ENCODE measurements around the gene CFLAR. TPM values are rescaled to one million over a fixed set of nuclear protein-coding genes. Genes with fewer than 3 reads are reported as not detected.
"Not testable (repeated sequence)": the region's sequence is repeated elsewhere in the genome, so short reads cannot be mapped to it uniquely, and the experiment has no call there.

The CFLAR gene
- total RNA-seq, 1 donor from 2014 or later = 415 TPM

DNA sequence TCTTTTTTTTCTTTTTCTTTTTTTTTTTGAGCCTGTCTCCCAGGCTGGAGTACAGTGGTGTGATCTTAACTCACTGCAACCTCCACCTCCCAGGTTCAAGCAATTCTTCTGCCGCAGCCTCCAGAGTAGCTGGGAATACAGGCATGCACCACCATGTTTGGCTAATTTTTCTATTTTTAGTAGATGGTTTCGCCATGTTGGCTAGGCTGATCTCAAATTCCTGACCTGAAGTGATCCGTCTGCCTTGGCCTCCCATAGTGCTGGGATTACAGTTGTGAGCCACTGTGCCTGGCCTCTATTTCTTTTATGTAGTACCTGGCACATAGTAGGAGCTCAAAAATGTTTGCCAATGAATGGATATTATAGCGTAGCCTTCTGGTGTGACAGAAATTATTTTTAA, 6.8 kb upstream of the CFLAR start:
- Mint-ChIP-seq H3K27me3 (peaks cover 2% of the 10 kb centered on the region), H3K27ac (no peak overlapping the region), H3K4me3 (no peak overlapping the region), H3K4me1 (peaks cover 4% of the 10 kb centered on the region), H3K9me3 (no peaks in the 10 kb centered on the region), H3K36me3 (ENCODE audit: low read depth) (peaks cover 2% of the 10 kb centered on the region)
- DNase-seq = no peak
- intact Hi-C loops (cut with micrococcal nuclease) = no loop called here

DNA sequence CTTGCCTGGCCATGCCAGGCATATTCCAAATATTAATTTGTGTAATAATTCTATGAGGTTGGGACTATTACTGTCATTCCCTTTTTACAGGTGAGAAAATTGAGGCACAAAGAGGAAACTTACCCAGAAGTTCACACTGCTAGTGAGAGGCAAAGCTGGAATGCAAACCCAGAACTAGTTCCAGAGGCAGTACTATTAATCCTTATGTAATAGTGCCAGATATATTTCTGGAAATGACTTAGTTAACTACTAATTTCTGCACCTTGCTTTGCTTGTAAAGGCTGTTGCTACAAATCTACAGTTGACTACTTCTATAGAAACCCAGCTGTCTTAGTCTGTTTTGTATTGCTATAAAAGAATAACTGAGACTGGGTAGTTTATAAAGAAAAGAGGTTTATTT, 5.3 kb upstream of the CFLAR start:
- DNase-seq = no peak
- intact Hi-C loops (cut with micrococcal nuclease) = no loop called here
- Mint-ChIP-seq H3K27me3 (peaks cover 2% of the 10 kb centered on the region), H3K27ac (no peak overlapping the region), H3K9me3 (peaks cover 3% of the 10 kb centered on the region), H3K36me3 (ENCODE audit: low read depth) (peaks cover 2% of the 10 kb centered on the region), H3K4me1 (peaks cover 17% of the 10 kb centered on the region), H3K4me3 (no peak overlapping the region)

DNA sequence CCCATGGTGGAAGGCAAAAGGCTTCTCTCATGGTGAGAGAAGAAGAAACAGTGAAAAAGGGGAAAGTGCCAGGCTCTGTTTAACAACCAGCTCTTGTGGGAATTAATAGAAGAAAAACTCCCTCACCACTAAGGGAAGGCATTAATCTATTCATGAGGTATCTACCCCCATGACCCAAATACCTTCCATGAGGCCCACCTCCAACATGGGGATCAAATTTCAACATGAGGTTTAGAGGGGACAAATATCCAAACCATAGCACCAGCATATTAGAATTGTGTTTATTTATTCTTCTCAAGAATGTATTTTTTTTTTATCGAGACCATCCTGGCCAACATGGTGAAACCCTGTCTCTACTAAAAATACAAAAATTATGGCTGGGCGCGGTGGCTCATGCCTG, 4.9 kb upstream of the CFLAR start:
- Mint-ChIP-seq H3K36me3 (ENCODE audit: low read depth) (peaks cover 2% of the 10 kb centered on the region), H3K4me1 (peaks cover 20% of the 10 kb centered on the region), H3K27me3 (peaks cover 2% of the 10 kb centered on the region), H3K4me3 (no peak overlapping the region), H3K27ac (no peak overlapping the region), H3K9me3 (peaks cover 3% of the 10 kb centered on the region)
- intact Hi-C loops (cut with micrococcal nuclease) = no loop called here
- DNase-seq = no peak

DNA sequence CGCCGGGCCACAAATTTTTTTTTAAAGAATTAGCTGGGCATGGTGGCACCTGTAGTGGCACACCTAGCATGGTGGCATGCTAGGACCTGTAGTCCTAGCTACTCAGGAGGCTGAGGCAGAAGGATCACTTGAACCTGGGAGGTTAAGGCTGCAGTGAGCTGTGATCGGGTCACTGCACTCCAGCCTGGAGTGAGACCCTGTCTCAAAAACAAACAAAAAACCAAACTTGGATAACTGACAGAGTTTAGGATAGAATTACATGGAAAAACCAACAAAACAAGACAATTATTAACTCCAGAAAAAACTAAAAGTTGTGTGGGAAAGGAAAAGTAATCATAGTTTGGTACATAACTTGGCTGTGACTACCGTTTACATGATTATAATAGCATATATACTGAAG, 1.6 kb upstream of the CFLAR start:
- H3K27me3 Mint-ChIP-seq = no peaks in the 10 kb centered on the region
- H3K27ac Mint-ChIP-seq = peak overlapping the region; percentile 97
- H3K4me3 Mint-ChIP-seq = peak overlapping the region; percentile 96
- H3K36me3 Mint-ChIP-seq (ENCODE audit: low read depth) = peaks cover 8% of the 10 kb centered on the region
- peaks cover 3% of the 10 kb centered on the region for H3K9me3 Mint-ChIP-seq
- H3K4me1 Mint-ChIP-seq = peaks cover 26% of the 10 kb centered on the region
- no peak for DNase-seq
- intact Hi-C loops (cut with micrococcal nuclease) = no loop called here

DNA sequence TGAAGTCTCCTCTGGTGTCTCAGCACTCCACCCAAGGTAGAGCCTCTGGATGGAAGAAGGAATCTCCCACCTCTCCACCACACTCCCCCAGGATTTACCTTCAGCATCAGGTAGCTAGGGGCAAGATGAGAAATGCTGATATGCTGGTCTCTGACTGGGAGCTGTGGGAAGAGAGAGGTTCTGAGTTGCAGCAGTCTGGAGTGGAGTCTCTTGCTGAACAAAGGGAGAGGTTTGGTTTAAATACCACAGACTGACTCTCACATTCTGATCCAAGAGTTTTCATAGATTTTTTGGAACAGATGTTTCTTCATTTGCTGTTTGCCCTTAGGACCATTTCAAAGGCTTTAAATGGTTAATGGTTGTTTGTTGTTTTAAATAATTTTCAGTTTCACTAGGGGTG, 1.1 kb upstream of the CFLAR start:
- Mint-ChIP-seq H3K4me1 (peaks cover 26% of the 10 kb centered on the region), H3K36me3 (ENCODE audit: low read depth) (peaks cover 11% of the 10 kb centered on the region), H3K4me3 (peak overlapping the region; percentile 96), H3K27ac (peak overlapping the region; percentile 97), H3K9me3 (peaks cover 3% of the 10 kb centered on the region), H3K27me3 (no peaks in the 10 kb centered on the region)
- DNase-seq = no peak
- intact Hi-C loops (cut with micrococcal nuclease) = no loop called here

DNA sequence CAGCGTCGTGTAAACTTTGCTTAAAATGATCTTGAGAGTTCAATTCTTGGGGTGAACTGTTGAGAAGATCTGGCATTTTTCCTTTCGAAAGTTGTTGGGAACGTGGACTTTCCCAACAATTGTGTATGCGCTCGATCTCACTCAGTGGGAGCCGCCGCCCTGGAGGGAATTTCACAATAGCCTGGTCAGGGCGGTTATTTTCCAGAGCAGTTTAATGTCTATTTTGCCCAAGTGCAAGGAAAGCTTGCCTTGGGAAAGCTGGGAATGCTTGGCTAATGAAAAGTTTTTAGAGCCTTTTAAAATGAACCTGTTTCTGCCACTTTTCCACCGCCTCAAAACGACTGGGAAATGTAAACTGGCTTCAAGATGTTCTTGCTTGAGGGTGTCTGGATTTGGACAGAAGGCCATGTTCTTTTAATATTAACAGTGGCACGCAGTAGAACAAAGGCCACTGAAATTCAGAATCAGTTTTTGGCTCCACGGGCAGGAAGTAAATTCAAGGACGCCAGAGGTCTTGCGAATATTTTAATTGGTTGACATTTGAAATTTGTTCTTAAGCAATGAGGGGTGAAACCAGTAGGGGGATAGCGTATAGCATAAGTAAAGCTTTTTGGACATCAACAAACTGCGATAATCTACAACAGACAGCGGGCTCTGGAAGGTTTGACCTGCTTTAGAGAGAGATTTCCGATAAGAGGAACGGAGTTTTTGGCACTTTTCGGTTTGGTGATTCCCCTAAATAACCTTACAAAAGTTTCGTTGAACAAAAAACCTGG, 1.2 kb downstream of the CFLAR start:
- H3K27ac Mint-ChIP-seq = peak overlapping the region; percentile 97
- intact Hi-C loops (cut with micrococcal nuclease) = loop anchor here (1.0 to 2.0 kb wide), 7 partner anchors 12 to 303 kb away; partner anchors contain the start of genes CLK1, HYCC2, NIF3L1 and ORC2
- H3K4me1 Mint-ChIP-seq = peaks cover 38% of the 10 kb centered on the region
- no peaks in the 10 kb centered on the region for H3K27me3 Mint-ChIP-seq
- H3K36me3 Mint-ChIP-seq (ENCODE audit: low read depth) = peaks cover 31% of the 10 kb centered on the region
- H3K4me3 Mint-ChIP-seq = peak overlapping the region; percentile 96
- DNase-seq = peak; percentile 86
- H3K9me3 Mint-ChIP-seq = peaks cover 3% of the 10 kb centered on the region

DNA sequence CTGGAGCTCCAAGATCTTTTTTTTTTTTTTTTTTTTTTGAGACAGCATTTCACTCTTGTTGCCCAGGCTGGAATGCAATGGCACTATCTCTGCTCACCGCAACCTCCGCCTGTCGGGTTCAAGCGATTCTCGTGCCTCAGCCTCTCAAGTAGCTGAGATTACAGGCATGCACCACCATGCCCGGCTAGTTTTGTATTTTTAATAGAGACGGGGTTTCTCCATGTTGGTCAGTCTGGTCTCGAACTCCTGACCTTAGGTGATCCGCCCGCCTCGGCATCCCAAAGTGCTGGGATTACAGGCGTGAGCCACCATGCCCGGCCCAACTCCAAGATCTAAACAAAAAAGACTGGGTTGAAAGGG, 1.8 kb downstream of the CFLAR start:
- H3K27ac Mint-ChIP-seq = peak overlapping the region; percentile 97
- intact Hi-C loops (cut with micrococcal nuclease) = loop anchor here (1.0 to 2.0 kb wide), 5 partner anchors 12 to 253 kb away; partner anchors contain the start of genes CLK1, NIF3L1, ORC2 and PPIL3
- H3K36me3 Mint-ChIP-seq (ENCODE audit: low read depth) = peaks cover 36% of the 10 kb centered on the region
- peak overlapping the region; percentile 96 for H3K4me3 Mint-ChIP-seq
- peak; percentile 84 for DNase-seq
- not testable (repeated sequence) for H3K9me3 Mint-ChIP-seq, H3K27me3 Mint-ChIP-seq
- peaks cover 43% of the 10 kb centered on the region for H3K4me1 Mint-ChIP-seq

DNA sequence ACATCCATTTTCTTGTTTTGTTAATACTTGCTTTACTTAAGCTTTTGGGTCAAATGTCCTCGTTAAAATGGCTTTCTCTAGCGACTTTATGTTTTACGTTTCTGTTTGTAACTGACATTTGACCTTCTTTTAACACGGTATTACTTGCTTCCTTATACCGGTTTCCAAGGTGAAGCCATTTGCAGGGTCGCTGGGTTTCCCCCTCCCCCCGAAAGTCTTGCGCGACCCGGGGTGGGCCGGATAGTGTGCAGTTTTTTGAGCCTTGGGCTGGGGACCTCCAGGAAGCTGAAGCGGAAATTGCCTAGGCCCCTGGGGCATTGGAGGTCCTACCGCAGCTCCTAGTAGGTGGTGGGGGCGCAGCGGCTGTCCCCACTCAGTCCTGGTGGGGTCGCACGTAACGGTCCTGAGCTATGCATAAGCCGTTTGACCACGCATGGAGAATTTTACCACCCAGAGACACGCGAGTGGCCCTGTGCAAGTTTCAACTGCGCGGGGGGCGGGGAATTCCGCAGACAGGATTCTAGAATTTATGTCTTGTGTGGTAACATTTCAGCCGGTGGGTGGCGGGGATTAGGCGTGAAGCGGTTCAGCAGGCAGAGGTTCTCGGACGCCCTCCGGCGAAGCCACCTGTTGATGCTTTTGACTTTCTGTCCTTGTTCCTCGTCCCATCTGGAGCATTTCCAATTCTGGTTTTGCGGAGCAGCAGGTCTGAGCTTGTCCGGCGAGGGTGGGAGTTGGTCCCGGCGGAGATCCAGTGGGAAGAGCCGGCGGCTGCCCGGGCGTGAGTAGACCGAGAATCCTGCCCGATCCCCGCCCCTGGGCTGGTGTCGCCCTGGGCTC, 2.4 kb downstream of the CFLAR start:
- Mint-ChIP-seq H3K27me3 (no peaks in the 10 kb centered on the region), H3K4me1 (peaks cover 48% of the 10 kb centered on the region), H3K27ac (peak overlapping the region; percentile 97), H3K36me3 (ENCODE audit: low read depth) (peaks cover 42% of the 10 kb centered on the region), H3K9me3 (peaks cover 3% of the 10 kb centered on the region), H3K4me3 (peak overlapping the region; percentile 96)
- intact Hi-C loops (cut with micrococcal nuclease) = no loop called here
- DNase-seq = peak; percentile 95

DNA sequence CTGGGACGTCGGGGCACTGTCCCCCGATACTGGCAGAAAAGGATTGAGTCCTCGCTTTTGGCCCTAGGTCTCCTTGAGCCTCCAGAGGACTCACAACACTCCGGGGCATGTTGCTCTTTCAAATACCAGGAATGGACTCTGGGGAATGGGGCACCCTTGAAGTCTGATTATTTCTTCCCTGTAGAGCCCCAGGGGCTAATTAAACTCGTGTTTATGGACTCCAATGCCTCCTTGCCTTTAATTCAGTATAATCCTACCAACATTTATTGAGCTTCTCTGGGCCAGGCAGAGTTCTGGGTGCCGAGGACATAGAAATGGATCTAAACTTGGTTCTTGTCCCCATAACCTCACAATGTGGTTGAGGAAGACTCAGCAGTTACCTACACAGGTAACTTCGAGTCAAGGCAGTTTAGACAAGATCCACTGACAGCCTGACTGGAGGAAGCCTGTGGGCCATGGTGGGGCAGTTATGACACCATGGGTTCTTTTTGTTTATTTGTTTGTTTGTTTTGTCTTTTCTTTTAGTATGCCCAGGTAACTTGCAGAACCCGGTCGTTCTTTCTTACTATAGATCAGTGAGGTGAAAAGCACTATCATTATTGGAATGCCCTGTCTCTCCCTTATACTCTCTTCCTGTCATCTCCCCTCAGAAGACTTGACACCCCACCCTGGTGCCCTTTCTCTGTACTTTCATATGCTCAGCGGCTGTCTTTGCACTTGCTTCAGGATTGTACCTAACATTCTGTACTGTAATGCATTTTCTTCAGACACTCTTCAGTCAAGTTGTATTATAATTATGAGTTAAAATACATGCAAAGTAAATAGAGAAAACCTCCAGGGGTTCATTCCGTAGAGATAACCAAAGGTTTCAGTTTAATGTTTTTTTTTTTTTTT, 3.2 kb downstream of the CFLAR start:
- peaks cover 3% of the 10 kb centered on the region for H3K9me3 Mint-ChIP-seq
- peak overlapping the region; percentile 96 for H3K4me3 Mint-ChIP-seq
- H3K27me3 Mint-ChIP-seq = no peaks in the 10 kb centered on the region
- peak; percentile 75 for DNase-seq
- peak overlapping the region; percentile 97 for H3K27ac Mint-ChIP-seq
- H3K36me3 Mint-ChIP-seq (ENCODE audit: low read depth) = peaks cover 49% of the 10 kb centered on the region
- intact Hi-C loops (cut with micrococcal nuclease) = no loop called here
- H3K4me1 Mint-ChIP-seq = peaks cover 52% of the 10 kb centered on the region

DNA sequence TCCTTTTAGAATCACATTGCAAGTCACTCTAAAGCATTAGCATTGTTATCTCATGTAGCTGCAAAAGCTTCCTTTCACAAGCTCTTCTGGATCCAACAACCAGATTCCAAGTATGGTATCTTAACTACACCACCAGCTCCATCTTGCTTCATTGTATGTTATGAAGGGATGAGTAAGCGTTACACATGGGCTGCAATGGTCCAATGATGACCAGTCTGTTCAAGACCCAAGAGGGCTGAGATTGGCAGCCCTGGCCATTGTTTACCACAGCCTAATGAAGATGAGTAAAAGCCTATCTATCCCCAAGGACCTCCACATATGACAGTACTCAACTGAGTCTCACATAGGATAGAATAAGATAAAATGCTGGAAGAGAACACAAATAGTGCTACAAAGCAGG, 6.3 kb downstream of the CFLAR start:
- peak overlapping the region; percentile 96 for H3K4me3 Mint-ChIP-seq
- peaks cover 64% of the 10 kb centered on the region for H3K36me3 Mint-ChIP-seq (ENCODE audit: low read depth)
- H3K27me3 Mint-ChIP-seq = no peaks in the 10 kb centered on the region
- peaks cover 59% of the 10 kb centered on the region for H3K4me1 Mint-ChIP-seq
- no peak for DNase-seq
- H3K9me3 Mint-ChIP-seq = no peaks in the 10 kb centered on the region
- H3K27ac Mint-ChIP-seq = peak overlapping the region; percentile 99
- intact Hi-C loops (cut with micrococcal nuclease) = no loop called here

DNA sequence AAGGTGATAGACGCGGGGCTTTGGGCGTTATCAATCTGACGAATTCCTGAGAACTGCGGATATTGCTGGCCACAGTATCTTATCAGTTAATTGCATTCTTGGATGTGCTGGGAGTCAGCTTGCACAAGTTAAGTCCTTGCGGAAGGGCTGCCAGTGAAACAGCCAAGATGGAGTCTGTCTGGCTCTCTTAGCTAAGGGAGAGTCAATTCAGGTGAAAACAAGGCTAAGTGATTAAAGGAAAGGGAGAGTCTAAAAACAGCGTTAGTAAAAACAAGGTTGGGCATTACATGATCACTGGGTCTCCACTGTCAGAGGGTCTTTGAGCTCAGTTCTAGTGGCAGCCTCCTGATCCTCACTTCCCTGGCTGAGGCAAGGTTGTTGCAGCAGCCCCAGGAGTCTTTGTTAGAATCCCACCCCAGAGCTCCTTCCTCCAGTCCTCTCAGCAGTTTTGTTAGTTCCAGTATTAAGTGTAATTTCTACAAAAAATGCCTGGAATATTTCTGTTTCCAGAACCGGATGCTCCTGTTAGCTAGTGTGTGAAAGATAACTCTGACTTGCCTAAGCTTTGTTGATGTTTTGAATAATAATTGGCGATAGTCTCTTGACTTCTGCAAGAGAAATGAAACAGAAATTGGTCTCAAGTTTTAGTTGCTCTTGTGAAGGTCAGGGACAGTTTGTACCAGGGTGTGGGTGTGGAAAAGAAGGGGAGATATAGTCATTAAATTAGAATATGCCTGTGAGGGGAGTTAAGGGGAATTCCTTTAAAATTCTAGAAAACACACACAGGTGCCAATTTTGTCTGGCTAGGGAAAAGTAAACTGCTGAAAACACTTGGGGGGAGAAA, 10.6 kb downstream of the CFLAR start:
- peak; percentile 72 for DNase-seq
- Mint-ChIP-seq H3K4me1 (peaks cover 68% of the 10 kb centered on the region), H3K36me3 (ENCODE audit: low read depth) (peaks cover 61% of the 10 kb centered on the region), H3K27ac (peak overlapping the region; percentile 99), H3K9me3 (no peaks in the 10 kb centered on the region), H3K4me3 (peak overlapping the region; percentile 96), H3K27me3 (no peaks in the 10 kb centered on the region)
- intact Hi-C loops (cut with micrococcal nuclease) = loop anchor here (1.0 to 2.0 kb wide), 3 partner anchors 56 to 262 kb away; partner anchors contain the start of genes CLK1 and HYCC2

DNA sequence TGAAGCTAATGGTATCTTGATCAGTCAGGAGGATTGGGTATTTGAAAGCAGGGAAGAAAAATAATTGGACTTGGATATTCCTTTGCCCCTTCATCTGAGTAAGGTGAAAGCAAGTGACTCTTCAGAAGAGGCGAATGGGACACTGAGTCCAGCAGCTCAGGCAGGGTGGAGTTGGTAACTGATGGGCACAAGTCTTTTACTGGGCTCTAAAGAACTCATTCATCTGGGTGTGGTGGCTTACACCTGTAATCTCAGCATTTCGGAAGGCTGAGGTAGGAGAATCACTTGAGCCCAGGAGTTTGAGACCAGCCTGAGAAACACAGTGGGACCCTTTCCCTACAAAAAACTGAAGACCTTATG, 11.2 kb downstream of the CFLAR start:
- Mint-ChIP-seq H3K4me3 (peak overlapping the region; percentile 96), H3K36me3 (ENCODE audit: low read depth) (peaks cover 62% of the 10 kb centered on the region), H3K27me3 (no peaks in the 10 kb centered on the region), H3K9me3 (no peaks in the 10 kb centered on the region), H3K4me1 (peaks cover 66% of the 10 kb centered on the region), H3K27ac (peak overlapping the region; percentile 99)
- intact Hi-C loops (cut with micrococcal nuclease) = loop anchor here (1.0 to 2.0 kb wide), 3 partner anchors 56 to 263 kb away; partner anchors contain the start of genes CLK1 and HYCC2
- peak; percentile 69 for DNase-seq
